Panc1 (cell line): ENCODE measurements around the gene KRTAP5-1. TPM values are rescaled to one million over a fixed set of nuclear protein-coding genes. Genes with fewer than 3 reads are reported as not detected.
"Not testable (repeated sequence)": the region's sequence is repeated elsewhere in the genome, so short reads cannot be mapped to it uniquely, and the experiment has no call there.

Experiments used
- ATAC-seq: fragments of 200-7000 bp; cut with Tn5 transposase; 2 replicates; pipeline ENCODE4 v1.9.1; 2020; ENCODE audit warnings: mild to moderate bottlenecking, moderate library complexity
- BruUV-seq: library from RNA; stranded (reverse); fragments of 400-500 nt; replicated peaks from 2 replicates; lab custom pipeline; 2021; lab: Mats Ljungman, UMichigan
- CTCF ChIA-PET: fragments of 300-600 bp; sonication (Branson Sonifier 250); formaldehyde crosslinking; loops from one replicate; lab custom pipeline; 2022; ENCODE audit warnings: antibody characterized with exemption; lab: Charles Lee
- POLR2A ChIA-PET: fragments of 300-600 bp; sonication (Branson Sonifier 250); formaldehyde crosslinking; loops from one replicate; lab custom pipeline; 2022; ENCODE audit warnings: antibody characterized with exemption; lab: Charles Lee
- DNase-seq: peaks from one replicate; pipeline ENCODE4 v3.0.0-alpha.2; 2010; ENCODE audit warnings: low read depth, low spot score
- H3K27ac ChIP-seq: 2 replicates; pipeline ENCODE4 v1.5.1; 2011; ENCODE audit warnings: mild to moderate bottlenecking, low read length, inconsistent platforms
- H3K27me3 ChIP-seq: fragments of 200-500 bp; sonication (Bioruptor generic); 2 replicates; pipeline ENCODE4 v1.6.0; 2014; ENCODE audit warnings: low read length, inconsistent platforms; ENCODE audit not compliant: control insufficient read depth, insufficient read depth
- H3K36me3 ChIP-seq: fragments of 200-500 bp; sonication (Bioruptor generic); 2 replicates; pipeline ENCODE4 v1.5.1; 2014; ENCODE audit warnings: inconsistent platforms, mild to moderate bottlenecking, low read length, moderate library complexity; ENCODE audit not compliant: control insufficient read depth, insufficient read depth
- H3K4me1 ChIP-seq: 2 replicates; pipeline ENCODE4 v1.5.1; 2011; ENCODE audit warnings: inconsistent platforms, mild to moderate bottlenecking, low read length, moderate library complexity; ENCODE audit not compliant: control insufficient read depth, insufficient read depth
- H3K4me3 ChIP-seq, 2 experiments: 2 replicates each; pipeline ENCODE4 v1.5.1; 2011 to 2012; ENCODE audit warnings: low read depth in 2 of 2, low read length in 2 of 2, mild to moderate bottlenecking in 2 of 2, inconsistent platforms in 1 of 2, moderate library complexity in 1 of 2
- H3K9me3 ChIP-seq: fragments of 200-500 bp; sonication (Bioruptor generic); 2 replicates; pipeline ENCODE4 v1.5.1; 2014; ENCODE audit warnings: low read depth, mild to moderate bottlenecking, inconsistent platforms, low read length, moderate library complexity; ENCODE audit not compliant: control insufficient read depth, insufficient read depth
- POLR2AphosphoS5 ChIP-seq: IDR thresholded peaks from 2 replicates; pipeline ENCODE4 v1.6.1; 2012; ENCODE audit warnings: mild to moderate bottlenecking, low read depth, low read length, moderate library complexity
- SIN3A ChIP-seq: IDR thresholded peaks from 2 replicates; pipeline ENCODE4 v1.6.1; 2012; ENCODE audit warnings: low read depth, mild to moderate bottlenecking, low read length, moderate library complexity, borderline replicate concordance; ENCODE audit not compliant: insufficient read depth
- TCF7L2 ChIP-seq: IDR thresholded peaks from 2 replicates; pipeline ENCODE4 v1.6.1; 2011; ENCODE audit warnings: mild to moderate bottlenecking, low read depth, low read length, inconsistent platforms
- in situ Hi-C: cut with HindIII; loops from 2 replicates; pipeline ENCODE4 v1.10.0; 2016; ENCODE audit warnings: low sequenced_read_pairs, low pct_unique_long_range_greater_than_20kb
- intact Hi-C: fragments of 100-400 bp; cut with micrococcal nuclease; formaldehyde crosslinking; loops from one replicate; pipeline ENCODE4 v1.10.0; 2022; ENCODE audit not compliant: unreplicated experiment
- total RNA-seq: library from RNA; stranded (reverse); gene quantifications from one replicate; pipeline ENCODE4 v1.2.1, GENCODE V29; 2021; ENCODE audit not compliant: unreplicated experiment
- TF ChIP-seq, protein P1 (sequence below): fragments of 450-650 bp; IDR thresholded peaks from 2 replicates; pipeline ENCODE4 v1.5.1; 2017; ENCODE audit warnings: mild to moderate bottlenecking
- TF ChIP-seq, protein P2 (sequence below), 2 experiments: IDR thresholded peaks; 2 replicates each; pipeline ENCODE4 v1.6.1; 2011 to 2012; ENCODE audit warnings: low read depth in 2 of 2, control low read depth in 1 of 2, low read length in 1 of 2, mild to moderate bottlenecking in 1 of 2, moderate library complexity in 1 of 2; ENCODE audit not compliant: insufficient read depth in 1 of 2

Gene KRTAP5-1
- total RNA-seq, 1 experiment from 2014 or later, result not detected

- H3K4me1 ChIP-seq, H3K27ac ChIP-seq, H3K4me3 ChIP-seq, H3K9me3 ChIP-seq, BruUV-seq, H3K27me3 ChIP-seq, intact Hi-C loops, H3K36me3 ChIP-seq, in situ Hi-C loops: not testable (repeated sequence)
- POLR2A ChIA-PET, result interaction anchor here (0.6 kb wide), 2 partner anchors 13 to 1182 kb away, joined by 3 to 7 read pairs; no protein-coding TSS in a partner anchor
- CTCF ChIA-PET, result interaction anchor here (0.7 to 1.4 kb wide), 3 partner anchors 15 to 64 kb away, joined by 3 to 6 read pairs (median 4); no protein-coding TSS in a partner anchor
- DNase-seq (peak; percentile 48), ATAC-seq (peak; percentile 46; the same call in 1 of the 2 replicates)
Observed at GRCh38 chr11:1589191-1589963, 4.3 kb upstream of the KRTAP5-1 start.

- ATAC-seq (no peak), DNase-seq (no peak)
- ChIA-PET CTCF (no interaction called here), POLR2A (interaction anchor here (0.8 kb wide), 1 partner anchor 12 kb away, joined by 6 read pairs; no protein-coding TSS in a partner anchor)
- no peak overlapping the region for H3K27ac ChIP-seq
- H3K9me3 ChIP-seq, result no peaks in the 10 kb centered on the region
- H3K4me3 ChIP-seq, result no peak overlapping the region
- TF ChIP-seq SIN3A (no peak), TCF7L2 (no peak), POLR2AphosphoS5 (no peak)
- TF ChIP-seq, protein P1, sequence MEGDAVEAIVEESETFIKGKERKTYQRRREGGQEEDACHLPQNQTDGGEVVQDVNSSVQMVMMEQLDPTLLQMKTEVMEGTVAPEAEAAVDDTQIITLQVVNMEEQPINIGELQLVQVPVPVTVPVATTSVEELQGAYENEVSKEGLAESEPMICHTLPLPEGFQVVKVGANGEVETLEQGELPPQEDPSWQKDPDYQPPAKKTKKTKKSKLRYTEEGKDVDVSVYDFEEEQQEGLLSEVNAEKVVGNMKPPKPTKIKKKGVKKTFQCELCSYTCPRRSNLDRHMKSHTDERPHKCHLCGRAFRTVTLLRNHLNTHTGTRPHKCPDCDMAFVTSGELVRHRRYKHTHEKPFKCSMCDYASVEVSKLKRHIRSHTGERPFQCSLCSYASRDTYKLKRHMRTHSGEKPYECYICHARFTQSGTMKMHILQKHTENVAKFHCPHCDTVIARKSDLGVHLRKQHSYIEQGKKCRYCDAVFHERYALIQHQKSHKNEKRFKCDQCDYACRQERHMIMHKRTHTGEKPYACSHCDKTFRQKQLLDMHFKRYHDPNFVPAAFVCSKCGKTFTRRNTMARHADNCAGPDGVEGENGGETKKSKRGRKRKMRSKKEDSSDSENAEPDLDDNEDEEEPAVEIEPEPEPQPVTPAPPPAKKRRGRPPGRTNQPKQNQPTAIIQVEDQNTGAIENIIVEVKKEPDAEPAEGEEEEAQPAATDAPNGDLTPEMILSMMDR, result no peak
- TF ChIP-seq, protein P2, sequence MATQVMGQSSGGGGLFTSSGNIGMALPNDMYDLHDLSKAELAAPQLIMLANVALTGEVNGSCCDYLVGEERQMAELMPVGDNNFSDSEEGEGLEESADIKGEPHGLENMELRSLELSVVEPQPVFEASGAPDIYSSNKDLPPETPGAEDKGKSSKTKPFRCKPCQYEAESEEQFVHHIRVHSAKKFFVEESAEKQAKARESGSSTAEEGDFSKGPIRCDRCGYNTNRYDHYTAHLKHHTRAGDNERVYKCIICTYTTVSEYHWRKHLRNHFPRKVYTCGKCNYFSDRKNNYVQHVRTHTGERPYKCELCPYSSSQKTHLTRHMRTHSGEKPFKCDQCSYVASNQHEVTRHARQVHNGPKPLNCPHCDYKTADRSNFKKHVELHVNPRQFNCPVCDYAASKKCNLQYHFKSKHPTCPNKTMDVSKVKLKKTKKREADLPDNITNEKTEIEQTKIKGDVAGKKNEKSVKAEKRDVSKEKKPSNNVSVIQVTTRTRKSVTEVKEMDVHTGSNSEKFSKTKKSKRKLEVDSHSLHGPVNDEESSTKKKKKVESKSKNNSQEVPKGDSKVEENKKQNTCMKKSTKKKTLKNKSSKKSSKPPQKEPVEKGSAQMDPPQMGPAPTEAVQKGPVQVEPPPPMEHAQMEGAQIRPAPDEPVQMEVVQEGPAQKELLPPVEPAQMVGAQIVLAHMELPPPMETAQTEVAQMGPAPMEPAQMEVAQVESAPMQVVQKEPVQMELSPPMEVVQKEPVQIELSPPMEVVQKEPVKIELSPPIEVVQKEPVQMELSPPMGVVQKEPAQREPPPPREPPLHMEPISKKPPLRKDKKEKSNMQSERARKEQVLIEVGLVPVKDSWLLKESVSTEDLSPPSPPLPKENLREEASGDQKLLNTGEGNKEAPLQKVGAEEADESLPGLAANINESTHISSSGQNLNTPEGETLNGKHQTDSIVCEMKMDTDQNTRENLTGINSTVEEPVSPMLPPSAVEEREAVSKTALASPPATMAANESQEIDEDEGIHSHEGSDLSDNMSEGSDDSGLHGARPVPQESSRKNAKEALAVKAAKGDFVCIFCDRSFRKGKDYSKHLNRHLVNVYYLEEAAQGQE (IDR thresholded peaks at IDR 0.05; ENCODE audit: insufficient read depth in 1 of 2, low read depth in 2 of 2, low read length in 1 of 2), result no peak
- BruUV-seq, result no TSS peak
- peaks cover 3% of the 10 kb centered on the region; the same call in 1 of the 2 replicates for H3K4me1 ChIP-seq
- H3K27me3 ChIP-seq, result no peaks in the 10 kb centered on the region
- in situ Hi-C loops (no loop called here), intact Hi-C loops (no loop called here)
- H3K36me3 ChIP-seq, result no peaks in the 10 kb centered on the region
Observed at GRCh38 chr11:1586699-1587098, 1.6 kb upstream of the KRTAP5-1 start.

- ATAC-seq, H3K27me3 ChIP-seq, H3K36me3 ChIP-seq, intact Hi-C loops, in situ Hi-C loops, POLR2A ChIA-PET, DNase-seq, H3K4me1 ChIP-seq, H3K4me3 ChIP-seq, H3K9me3 ChIP-seq, BruUV-seq, H3K27ac ChIP-seq: not testable (repeated sequence)
- CTCF ChIA-PET, result interaction anchor here (1.3 kb wide), 1 partner anchor 12 kb away, joined by 6 read pairs; no protein-coding TSS in a partner anchor
Observed at GRCh38 chr11:1582909-1583308, 2.2 kb downstream of the KRTAP5-1 start.
